NCI-H774 (cell line): ENCODE data around the gene FBXW5.

ENCODE experiments used
- DNase-seq: peaks from one replicate; lab custom pipeline; 2025; lab: John Stamatoyannopoulos, UW

Gene FBXW5, protein sequence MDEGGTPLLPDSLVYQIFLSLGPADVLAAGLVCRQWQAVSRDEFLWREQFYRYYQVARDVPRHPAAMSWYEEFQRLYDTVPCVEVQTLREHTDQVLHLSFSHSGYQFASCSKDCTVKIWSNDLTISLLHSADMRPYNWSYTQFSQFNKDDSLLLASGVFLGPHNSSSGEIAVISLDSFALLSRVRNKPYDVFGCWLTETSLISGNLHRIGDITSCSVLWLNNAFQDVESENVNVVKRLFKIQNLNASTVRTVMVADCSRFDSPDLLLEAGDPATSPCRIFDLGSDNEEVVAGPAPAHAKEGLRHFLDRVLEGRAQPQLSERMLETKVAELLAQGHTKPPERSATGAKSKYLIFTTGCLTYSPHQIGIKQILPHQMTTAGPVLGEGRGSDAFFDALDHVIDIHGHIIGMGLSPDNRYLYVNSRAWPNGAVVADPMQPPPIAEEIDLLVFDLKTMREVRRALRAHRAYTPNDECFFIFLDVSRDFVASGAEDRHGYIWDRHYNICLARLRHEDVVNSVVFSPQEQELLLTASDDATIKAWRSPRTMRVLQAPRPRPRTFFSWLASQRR

DNA sequence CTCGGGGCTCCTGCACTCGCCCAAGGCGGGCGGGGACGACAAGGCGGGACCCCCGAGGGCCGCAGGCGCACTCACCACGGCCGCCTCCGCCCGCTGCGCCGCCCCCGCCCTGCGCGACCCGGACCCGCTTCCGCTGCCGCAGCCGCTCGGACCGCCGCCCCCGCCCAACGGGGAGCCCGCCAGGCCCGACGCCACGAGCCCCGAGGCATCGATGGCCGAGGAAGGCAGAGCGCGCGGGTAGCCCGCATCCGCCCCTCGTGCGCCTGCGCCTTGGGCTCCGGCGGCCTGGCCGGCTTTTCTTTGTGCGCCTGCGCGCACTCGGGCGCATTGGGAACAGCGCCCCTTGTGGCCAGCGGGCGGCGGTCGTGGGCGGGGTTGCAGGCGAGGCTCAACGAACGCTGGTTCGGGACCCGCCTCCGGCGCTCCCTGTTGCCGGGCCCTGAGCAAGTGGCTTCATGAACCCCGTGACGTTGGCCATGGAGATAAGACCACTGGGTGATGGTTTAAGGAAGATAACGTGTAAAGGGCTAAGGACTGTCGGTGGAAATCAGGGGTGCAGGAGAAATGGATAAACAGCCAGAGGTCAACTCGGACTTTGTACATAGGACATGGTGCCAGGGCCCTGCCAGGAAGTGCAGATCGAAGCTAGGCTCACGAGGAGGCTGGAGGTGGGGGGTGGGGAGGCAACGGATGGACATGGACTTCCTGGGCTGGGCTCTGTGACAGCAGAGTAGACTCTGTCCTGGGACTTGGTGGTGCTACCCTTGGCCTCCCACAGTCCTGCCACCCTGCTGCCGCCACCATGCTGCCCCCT, at the start of gene FBXW5, which contains the start of gene C8G:
Gene FBXW5, minus strand, starts transcription at position 220 of the 814 bp plus-strand sequence. CDS start 655 bp downstream, outside the sequence.
Gene C8G, plus strand, starts transcription at position 725 of the 814 bp plus-strand sequence. Its CDS starts 78 bp downstream, at position 803.
- peak; percentile 97 for DNase-seq

DNA sequence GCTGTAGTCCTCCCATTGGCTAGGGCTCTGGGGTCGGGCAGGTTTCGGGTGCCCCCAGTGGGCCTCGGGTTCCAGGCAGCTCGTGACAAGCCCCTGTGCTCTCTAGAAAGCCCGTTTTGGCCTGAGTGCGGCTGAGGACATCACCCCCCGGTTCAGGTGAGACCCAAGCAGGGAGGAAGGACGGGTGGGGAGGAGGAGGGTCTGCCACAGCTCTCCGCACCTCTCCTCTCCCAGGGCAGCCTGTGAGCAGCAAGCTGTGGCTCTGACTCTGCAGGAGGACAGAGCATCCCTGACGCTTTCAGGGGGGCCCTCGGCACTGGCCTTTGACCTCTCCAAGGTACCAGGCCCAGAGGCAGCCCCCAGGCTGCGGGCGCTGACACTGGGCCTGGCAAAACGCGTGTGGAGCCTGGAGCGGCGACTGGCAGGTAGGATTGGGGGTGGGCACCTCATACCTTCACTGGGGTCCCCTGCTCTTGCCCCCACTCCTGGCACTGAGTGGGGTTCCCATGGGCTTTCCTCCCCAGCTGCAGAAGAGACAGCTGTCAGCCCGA, 48.4 kb upstream of the FBXW5 start:
- no peak for DNase-seq

DNA sequence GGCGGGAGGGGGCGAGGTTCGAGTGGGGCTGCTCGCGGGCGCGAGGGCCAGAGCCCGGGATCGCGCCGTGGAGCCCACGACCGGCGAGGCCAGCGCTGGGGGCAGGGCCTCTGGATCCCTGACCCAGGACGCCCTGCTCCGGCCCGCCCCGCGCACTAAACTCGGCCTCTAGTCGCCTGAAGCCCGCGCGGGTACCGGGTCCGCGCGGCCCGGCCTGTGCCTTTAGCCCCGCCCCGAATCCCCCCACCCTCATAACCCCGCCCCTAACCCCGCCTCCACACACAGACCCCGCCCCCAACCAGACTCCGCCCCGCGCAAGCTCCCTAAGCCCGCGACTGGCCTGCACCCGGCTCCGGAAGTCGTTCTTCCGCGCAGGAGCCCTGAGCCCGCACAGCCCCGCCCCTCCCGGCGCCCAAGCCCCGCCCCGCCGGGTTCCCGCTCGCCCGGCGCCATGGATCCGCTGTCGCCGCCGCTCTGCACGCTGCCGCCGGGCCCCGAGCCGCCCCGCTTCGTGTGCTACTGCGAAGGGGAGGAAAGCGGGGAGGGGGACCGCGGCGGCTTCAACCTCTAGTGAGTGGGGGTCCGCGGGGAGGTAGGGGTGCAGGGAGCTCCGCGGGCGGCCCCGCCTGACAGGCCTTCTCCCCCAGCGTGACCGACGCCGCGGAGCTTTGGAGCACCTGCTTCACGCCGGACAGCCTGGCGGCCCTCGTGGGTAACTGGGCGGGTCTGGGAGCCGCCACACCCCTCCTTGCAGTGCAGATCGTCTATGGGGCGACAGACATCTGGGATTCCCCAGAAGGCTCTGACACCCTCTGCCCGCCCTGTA, 47.7 kb upstream of the FBXW5 start, which contains the start of gene PAXX:
Gene PAXX, plus strand, starts transcription at position 430 of the 826 bp plus-strand sequence. Its CDS starts 22 bp downstream, at position 452.
- DNase-seq: peak; percentile 88

DNA sequence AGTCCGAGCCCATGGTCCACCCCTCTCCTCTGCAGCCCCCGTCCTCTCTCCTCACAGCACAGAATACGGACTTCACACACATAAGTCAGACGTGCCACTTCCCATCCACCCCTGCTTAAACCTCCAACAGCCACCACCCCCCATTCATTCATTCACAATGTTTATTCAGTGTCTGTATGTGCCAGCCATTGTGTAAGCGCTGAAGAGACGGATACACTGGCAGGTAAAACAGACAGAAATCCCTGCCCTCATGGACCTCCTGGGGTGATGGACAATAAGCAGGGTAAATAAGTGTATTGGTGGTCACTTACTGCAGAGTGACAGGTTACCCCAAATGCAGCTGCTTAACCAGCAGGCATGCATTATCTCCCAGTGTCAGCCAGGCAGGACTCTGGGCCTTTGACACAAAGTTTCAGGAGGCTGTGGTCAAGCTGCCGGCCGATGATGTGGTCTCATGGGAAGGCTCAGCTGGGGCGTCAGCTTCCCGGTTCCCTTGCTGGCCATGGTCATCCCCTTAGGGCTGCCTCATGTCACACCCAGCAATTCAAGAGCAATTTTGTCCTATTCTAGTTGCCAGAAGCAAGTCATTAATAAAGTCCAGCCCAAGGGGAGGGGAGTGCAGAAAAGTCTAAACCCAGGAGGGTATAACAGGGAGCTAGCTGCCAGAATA, 45.8 kb upstream of the FBXW5 start:
- DNase-seq: peak; percentile 90

DNA sequence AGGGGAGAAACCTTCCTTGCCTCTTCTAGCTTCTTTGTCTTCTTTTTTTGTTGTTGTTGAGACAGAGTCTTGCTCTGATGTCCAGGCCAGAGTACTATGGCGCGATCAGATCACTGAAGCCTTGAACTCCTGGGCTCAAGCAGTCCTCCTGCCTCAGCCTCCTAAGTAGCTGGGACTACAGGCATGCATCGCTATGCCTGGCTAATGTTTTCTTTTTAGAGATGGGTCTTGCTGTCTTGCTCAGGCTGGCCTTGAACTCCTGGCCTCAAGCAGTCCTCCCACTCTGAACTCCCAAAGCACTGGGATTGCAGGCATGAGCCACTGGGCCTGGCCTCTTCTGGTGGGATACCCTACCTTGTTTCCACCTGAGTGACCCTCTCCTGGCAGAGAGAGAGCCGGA, 44.3 kb upstream of the FBXW5 start:
- no peak for DNase-seq

DNA sequence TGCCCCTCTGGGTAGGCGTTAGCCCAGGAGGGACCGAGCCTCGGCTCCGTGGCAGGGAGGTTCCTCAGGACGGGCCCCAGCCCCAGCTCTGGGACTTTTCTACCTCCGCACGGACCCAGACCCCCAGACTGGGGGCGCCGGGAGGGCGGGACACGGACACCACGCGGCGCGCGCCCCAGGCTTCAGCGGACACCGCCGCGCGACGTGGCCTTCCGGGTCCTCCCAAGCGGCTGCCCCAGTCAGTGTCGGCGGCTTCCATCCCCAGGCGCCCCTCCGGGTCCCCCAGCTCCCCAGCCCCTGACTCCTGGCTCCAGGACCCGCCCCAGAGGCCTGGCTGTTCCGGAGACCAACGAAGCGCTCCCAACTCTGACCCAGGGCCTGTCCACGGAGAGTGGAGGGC, 41.3 kb upstream of the FBXW5 start:
- DNase-seq: no peak

DNA sequence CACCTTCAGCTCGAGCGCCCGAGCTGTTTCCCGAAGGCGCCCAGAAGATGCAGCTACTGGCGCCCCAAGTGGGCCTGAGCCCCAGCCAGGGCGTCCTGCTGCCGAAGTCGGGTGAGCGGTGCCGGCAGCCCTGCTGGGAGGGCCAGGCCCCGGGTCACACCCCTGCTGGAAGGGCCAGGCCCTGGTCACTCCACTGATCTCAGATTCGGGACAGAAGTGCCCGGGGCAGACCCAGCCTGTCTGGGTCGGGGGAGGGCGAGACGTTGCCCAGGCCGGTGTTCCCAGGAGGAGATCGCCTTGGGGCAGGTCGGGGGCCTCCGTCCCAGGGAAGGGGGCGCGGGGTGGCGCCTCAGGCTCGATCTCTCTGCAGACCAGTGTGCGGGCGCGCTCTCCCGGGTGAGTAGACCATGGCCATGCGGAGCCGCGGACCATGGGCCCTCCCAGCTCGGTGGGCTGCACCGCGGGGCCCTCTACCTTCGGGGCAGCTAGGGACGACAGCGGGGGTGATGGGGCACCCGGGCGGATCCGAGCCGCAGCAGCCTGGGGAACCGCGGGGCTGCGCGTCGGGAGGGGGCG, 40.6 kb upstream of the FBXW5 start:
- no peak for DNase-seq

DNA sequence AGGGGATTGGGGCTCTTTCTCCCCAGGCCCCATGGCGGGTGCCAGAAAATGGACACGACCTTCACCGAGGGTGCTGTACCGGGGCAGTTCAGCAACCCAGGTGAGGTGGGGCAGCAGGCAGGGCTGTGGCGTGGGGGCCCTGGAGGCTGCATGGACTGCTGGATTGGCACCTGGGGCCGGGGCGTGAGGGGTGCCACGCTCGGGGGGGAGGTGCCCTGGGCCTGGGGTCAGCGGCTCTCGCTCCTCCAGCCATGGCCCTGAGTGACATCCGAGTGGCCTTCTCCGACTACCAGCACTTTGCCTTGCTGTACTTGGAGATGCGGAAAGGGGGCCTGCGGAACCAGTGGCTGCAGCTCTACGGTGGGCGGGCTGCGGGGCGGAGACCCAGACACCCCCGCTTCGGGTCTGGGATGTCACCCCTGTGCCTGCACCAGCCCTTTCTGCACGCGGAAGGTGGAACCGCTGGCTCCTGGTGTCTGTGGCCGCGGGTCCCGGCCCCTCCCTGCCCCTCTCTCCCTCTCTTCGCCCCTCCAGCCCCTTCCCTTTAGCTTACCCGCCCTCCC, 40.0 kb upstream of the FBXW5 start:
- no peak for DNase-seq

DNA sequence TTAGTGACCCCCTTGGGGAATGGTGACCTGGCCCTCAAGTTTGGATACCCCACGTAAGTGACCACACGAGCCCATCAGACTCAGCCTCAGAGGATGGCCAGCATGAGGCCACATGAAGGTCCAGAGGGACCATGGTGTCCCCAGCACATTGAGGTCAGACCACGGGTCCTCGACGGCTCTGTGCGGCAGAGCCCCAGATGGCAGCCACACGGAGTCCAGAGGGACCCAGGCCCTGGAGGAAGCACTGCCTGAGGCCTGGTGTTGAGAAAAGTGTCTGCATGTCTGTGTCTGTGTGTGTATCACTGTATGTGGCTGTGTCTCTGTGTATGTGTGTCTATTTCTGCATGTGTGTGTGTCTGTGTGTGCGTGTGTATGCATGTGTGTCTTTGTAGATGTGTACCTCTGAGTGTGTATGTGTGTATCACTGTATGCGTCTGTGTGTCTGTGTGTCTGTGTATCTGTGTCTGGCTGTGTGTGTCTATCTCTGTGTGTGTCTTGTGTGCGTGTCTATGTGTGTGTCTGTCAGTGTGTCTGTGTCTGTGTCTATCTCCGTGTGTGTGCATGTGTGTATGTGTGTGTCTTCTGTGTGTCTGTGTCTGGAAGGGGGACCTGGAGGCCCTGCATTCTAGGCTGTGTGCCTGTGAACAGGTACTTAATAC, 39.2 kb upstream of the FBXW5 start:
- no peak for DNase-seq

DNA sequence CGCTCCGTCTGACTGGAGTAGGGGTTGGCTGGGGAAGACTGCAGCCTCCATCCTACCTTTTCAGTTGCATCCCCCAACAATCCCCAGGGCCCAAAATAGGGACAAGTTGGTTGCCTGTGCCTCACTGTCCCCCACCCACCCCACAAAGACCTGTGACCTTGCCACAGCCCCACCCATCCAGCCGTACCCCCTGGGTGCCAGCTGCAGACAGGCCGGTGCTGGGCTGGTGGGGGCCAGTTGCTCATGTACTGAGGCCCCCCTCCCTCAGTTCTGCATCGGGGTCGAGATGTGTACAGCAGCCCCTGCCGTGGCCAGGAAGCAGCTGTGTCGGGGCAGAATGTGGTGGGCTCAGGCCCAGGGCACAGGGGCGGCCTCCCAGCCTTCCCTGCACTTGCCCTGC, 38.6 kb upstream of the FBXW5 start:
- DNase-seq: no peak

DNA sequence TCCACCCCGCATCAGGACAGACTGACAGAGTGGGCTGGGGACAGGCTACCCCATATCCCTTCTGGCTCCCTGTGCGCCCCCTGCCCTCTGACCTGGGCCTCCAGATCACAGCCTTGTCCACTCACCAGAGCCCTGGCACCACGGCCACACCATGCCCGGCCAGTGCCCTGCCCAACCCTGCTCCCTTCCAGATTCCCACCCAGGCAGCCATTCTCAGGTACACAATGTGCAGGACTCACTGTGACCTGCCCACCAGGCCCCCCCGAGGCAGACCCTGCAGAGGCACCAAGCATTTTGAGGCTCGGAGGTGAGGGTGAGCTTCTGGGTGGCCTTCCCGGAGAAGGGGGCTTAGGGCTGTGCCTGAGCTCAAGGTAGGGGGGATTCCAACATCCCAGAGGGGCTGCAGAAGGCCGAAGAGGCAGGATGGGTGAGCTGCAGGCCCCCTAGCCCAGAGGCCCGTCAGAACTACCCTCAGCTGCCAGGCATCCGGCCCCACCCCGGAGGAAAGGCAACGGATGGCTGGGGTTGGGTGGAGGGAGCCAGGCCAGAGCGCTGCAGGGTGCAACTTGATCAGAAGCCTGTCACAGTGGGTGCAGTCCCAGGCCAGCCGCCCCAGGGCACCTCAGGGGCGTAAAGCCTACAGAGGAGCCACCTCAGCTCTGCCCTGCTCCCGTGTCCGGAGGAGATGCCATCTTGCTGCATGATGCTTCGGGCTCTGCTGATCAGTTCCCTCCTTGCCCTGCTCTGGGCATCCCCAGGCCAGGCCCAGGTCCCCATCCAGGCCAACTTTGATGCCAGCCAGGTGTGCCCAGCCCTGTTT, 37.9 kb upstream of the FBXW5 start, which contains the start of gene LCNL1:
Gene LCNL1, plus strand, starts transcription at position 762 of the 820 bp plus-strand sequence. CDS start 594 bp downstream, outside the sequence.
- DNase-seq: no peak

DNA sequence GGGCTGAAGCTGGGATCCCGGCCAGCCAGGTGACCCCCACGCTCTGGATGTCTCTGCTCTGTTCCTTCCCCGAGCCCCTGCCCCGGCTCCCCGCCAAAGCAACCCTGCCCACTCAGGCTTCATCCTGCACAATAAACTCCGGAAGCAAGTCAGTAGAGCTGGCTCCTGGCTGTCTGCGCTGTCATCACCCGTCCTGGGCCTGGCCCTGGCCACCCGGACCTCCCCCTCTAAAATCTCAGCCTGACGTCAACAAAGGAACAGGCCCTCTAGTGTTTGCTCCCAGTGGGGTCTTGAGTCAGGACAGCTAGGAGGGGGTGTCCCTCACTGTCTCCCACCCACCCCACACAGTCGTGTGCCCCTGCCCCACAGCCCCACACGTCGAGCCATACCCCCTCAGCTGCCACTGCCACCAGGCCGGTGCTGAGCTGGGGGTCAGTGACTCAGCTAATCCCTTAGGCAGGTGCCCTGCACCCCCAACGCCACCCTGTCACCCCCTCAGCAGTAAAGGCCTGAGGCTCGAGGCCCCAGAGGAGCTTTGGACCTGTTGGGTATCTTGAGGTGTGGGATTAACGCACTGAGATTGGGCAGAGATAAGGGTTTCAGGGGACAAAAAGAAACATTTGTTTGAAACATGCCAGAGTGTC, 37.2 kb upstream of the FBXW5 start:
- no peak for DNase-seq

DNA sequence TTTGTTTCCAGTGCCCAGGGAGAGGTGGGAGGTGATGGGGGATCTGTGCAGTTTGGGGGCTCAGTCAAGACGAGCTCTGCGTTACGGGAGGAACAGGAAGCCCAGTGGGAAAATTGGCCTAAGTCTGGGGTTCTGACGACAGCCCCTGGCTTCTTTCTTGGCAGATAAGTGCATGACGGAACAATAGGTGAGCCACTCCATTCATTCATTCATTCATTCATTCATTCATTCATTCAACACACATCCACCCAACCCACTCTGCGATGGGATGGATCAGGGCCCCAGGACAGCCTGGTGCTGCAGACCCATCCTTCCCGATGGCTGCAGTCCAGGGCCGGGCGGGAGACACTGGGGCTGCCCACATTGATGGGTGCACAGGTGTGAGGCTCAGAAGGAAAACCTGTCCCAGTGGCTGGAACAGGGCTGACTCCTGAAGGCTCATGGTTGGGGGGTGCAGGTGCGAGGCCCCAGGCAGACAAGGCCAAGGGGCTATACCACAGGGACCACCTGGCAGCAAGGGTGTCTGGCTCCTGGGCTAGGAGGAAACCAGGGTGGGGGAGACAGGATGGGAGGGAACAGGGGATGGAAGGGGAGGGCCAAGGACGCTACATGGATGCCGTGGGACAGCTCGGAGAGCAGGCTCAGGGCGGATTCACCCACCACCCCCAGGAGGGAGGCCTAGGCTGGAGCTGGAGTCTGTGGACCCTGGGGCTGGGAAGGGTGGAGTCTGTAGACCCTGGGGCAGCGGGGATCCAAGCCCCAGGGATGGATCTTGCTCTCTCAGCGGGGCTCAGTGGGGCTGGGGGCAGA, 36.3 kb upstream of the FBXW5 start:
- no peak for DNase-seq

DNA sequence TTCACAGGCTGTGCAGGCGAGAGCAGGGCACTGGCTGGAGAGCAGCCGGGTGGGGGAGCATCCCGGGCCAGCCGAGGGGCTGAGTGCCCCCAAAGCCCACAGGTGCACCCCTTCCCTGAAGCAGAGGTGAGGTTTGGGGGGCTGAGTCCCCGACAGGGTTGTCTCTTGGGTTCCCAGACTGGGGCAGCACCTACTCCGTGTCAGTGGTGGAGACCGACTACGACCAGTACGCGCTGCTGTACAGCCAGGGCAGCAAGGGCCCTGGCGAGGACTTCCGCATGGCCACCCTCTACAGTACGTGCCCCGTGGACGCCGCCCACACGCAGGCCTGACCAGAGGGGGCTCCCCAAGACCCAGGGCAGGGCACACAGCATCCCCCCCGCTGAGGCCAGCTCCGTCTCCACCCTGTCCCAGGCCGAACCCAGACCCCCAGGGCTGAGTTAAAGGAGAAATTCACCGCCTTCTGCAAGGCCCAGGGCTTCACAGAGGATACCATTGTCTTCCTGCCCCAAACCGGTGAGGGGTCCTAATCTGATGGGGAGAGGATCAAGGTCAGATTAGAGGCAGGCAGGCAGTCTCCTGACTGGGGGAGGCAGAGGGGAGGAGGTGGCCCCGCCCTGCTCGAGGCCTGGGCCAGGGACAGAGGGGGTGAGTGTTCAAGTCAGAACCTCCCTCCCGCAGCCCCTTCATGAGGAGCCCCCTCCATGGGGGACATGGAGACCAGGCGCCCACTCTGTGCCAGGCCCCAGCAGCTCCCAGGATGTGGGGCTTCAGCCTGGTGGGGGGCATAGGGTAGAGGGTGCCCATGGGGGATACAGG, 35.4 kb upstream of the FBXW5 start:
- DNase-seq: no peak

DNA sequence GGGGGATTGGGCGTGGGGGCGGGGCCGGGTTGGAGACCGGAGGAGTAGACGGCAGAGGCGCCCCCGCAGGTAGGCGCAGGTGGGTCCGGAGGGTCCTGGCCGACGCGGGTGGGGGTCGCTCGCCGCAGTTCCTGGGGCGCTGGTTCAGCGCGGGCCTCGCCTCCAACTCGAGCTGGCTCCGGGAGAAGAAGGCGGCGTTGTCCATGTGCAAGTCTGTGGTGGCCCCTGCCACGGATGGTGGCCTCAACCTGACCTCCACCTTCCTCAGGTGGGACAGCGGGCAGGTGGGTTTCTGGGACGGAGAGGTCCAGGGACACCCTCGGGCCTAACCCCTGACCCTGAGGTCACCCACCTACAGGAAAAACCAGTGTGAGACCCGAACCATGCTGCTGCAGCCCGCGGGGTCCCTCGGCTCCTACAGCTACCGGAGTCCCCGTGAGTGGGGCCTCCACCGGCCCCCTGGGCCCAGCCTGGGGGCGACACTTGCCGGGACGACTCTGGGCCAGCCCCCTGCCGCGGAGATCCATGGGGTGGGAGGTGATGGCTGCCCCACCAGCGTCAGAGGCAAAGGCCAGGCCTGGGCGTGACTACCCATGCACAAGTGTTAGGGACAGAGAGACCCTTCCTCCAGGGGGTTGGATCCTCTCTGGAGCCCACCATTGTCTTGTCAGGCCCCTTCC, 34.5 kb upstream of the FBXW5 start:
- DNase-seq: no peak
